GM21360 (cell line): Measurements from ENCODE around the gene PCSK7.

Source experiments
- ATAC-seq: cut with Tn5 transposase; IDR thresholded peaks from one replicate; pipeline ENCODE4 v1.9.1; 2021; ENCODE audit warnings: mild to moderate bottlenecking, moderate library complexity; ENCODE audit not compliant: unreplicated experiment

PCSK7 gene

GRCh38 chr11:117199916-117200812, 31.7 kb downstream of the PCSK7 start:
- ATAC-seq = no peak

GRCh38 chr11:117199053-117199915, 32.6 kb downstream of the PCSK7 start, which contains the start of gene TAGLN:
Gene TAGLN (plus strand): TSS chr11:117199370. CDS start chr11:117203014, 3,644 bp downstream.
- no peak for ATAC-seq

GRCh38 chr11:117198613-117199012, 33.3 kb downstream of the PCSK7 start:
- ATAC-seq = no peak

- no peak for ATAC-seq
Observed at GRCh38 chr11:117197516-117198456, 34.1 kb downstream of the PCSK7 start.

GRCh38 chr11:117197006-117197405, 34.9 kb downstream of the PCSK7 start:
- no peak for ATAC-seq

- no peak for ATAC-seq
Observed at GRCh38 chr11:117195761-117196160, 36.1 kb downstream of the PCSK7 start.

GRCh38 chr11:117195258-117195657, 36.6 kb downstream of the PCSK7 start:
- ATAC-seq = no peak

- no peak for ATAC-seq
Observed at GRCh38 chr11:117194267-117194666, 37.6 kb downstream of the PCSK7 start.

GRCh38 chr11:117193130-117194020, 38.5 kb downstream of the PCSK7 start:
- no peak for ATAC-seq

GRCh38 chr11:117192401-117192875, 39.4 kb downstream of the PCSK7 start:
- no peak for ATAC-seq

GRCh38 chr11:117191680-117192400, 40.0 kb downstream of the PCSK7 start:
- ATAC-seq = no peak

GRCh38 chr11:117189941-117190544, 41.8 kb downstream of the PCSK7 start:
- no peak for ATAC-seq

GRCh38 chr11:117189191-117189940, 42.5 kb downstream of the PCSK7 start:
- peak; percentile 56 for ATAC-seq

- ATAC-seq = no peak
Observed at GRCh38 chr11:117188620-117189081, 43.2 kb downstream of the PCSK7 start.

GRCh38 chr11:117187799-117188481, 43.9 kb downstream of the PCSK7 start:
- no peak for ATAC-seq

GRCh38 chr11:117187428-117187798, 44.5 kb downstream of the PCSK7 start:
- ATAC-seq = no peak

- no peak for ATAC-seq
Observed at GRCh38 chr11:117187007-117187406, 44.9 kb downstream of the PCSK7 start.
